Gastroesophageal sphincter (tissue), 3 donors: ENCODE data around the gene MTX1.

ENCODE experiments used
- CTCF ChIP-seq, 4 experiments: fragments of 200-600 bp in 2 of 4; fragments of 450-650 bp in 2 of 4; sonication (generic) in 1 of 4; IDR thresholded peaks; one replicate each; pipeline ENCODE4 v1.5.1; 2017 to 2019; ENCODE audit warnings: antibody characterized with exemption in 4 of 4, mild to moderate bottlenecking in 2 of 4, moderate library complexity in 2 of 4
- EP300 ChIP-seq: sonication (generic); formaldehyde crosslinking; IDR thresholded peaks from one replicate; pipeline ENCODE4 v1.6.1; 2017; ENCODE audit warnings: antibody characterized with exemption, mild to moderate bottlenecking
- POLR2A ChIP-seq, 2 donors: fragments of 450-650 bp; IDR thresholded peaks; one replicate each; pipeline ENCODE4 v1.6.1; 2017; ENCODE audit warnings: antibody characterized with exemption in 2 of 2, mild to moderate bottlenecking in 2 of 2, moderate library complexity in 1 of 2
- POLR2AphosphoS5 ChIP-seq: sonication (generic); formaldehyde crosslinking; IDR thresholded peaks from one replicate; pipeline ENCODE4 v1.6.1; 2017; ENCODE audit warnings: antibody characterized with exemption

GRCh38 chr1:155206891-155207805 lies 1.3 kb upstream of the MTX1 start:
- TF ChIP-seq CTCF (IDR thresholded peaks at IDR 0.05): peak in 3 of 4 experiments; percentile 90 to 94 (median 93)
- TF ChIP-seq POLR2A (IDR thresholded peaks at IDR 0.05): no peak
- TF ChIP-seq POLR2AphosphoS5: peak; percentile 30
- TF ChIP-seq EP300: no peak
